Measurements from ENCODE around the gene KRT7.

GRCh38 chr12:52233462-52234207 lies 592 bp downstream of the KRT7 start:
- TF ChIP-seq, protein P1, sequence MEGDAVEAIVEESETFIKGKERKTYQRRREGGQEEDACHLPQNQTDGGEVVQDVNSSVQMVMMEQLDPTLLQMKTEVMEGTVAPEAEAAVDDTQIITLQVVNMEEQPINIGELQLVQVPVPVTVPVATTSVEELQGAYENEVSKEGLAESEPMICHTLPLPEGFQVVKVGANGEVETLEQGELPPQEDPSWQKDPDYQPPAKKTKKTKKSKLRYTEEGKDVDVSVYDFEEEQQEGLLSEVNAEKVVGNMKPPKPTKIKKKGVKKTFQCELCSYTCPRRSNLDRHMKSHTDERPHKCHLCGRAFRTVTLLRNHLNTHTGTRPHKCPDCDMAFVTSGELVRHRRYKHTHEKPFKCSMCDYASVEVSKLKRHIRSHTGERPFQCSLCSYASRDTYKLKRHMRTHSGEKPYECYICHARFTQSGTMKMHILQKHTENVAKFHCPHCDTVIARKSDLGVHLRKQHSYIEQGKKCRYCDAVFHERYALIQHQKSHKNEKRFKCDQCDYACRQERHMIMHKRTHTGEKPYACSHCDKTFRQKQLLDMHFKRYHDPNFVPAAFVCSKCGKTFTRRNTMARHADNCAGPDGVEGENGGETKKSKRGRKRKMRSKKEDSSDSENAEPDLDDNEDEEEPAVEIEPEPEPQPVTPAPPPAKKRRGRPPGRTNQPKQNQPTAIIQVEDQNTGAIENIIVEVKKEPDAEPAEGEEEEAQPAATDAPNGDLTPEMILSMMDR (IDR thresholded peaks at IDR 0.05; ENCODE audit: low read depth, low read length, missing input control), result no peak
- no peak for TF ChIP-seq SP1 (IDR thresholded peaks at IDR 0.05)
- TF ChIP-seq EGR1 (IDR thresholded peaks at IDR 0.05; ENCODE audit: low read depth in 2 of 2), result no peak
- no peak for TF ChIP-seq REST (IDR thresholded peaks at IDR 0.05)
- TF ChIP-seq YY1 (IDR thresholded peaks at IDR 0.05), result no peak

Data from liver (tissue), 3 donors.